Measurements from ENCODE around the gene RFT1.
A peak's percentile ranks its signal among the peaks of the same experiment; 100 is the strongest.
"Not testable (repeated sequence)": the region's sequence is repeated elsewhere in the genome, so short reads cannot be mapped to it uniquely, and the experiment has no call there.

The RFT1 gene

GRCh38 chr3:53072653-53073552, 57.3 kb downstream of the RFT1 start:
- Histone ChIP-seq H3K4me3 (ENCODE audit: low read depth in 1 of 2, low read length in 2 of 2) (peak overlapping the region; percentile 93 to 94), H3K4me1 (ENCODE audit: control insufficient read depth in 1 of 2, insufficient read depth in 2 of 2, low read length in 2 of 2) (peaks cover 5 to 13% of the 10 kb centered on the region in 2 donors), H3K27ac (ENCODE audit: low read length) (peak overlapping the region; percentile 43), H3K36me3 (ENCODE audit: control insufficient read depth in 1 of 2, insufficient read depth in 2 of 2, low read length in 2 of 2) (peaks cover 0 to 14% of the 10 kb centered on the region in 2 donors), H3K9me3 (ENCODE audit: control insufficient read depth in 1 of 2, low read length in 2 of 2) (no peaks in the 10 kb centered on the region), H3K27me3 (ENCODE audit: low read depth, low read length) (no peaks in the 10 kb centered on the region)

- Histone ChIP-seq H3K4me1 (ENCODE audit: control insufficient read depth in 1 of 2, insufficient read depth in 2 of 2, low read length in 2 of 2) (peaks cover 5 to 13% of the 10 kb centered on the region in 2 donors), H3K36me3 (ENCODE audit: control insufficient read depth in 1 of 2, insufficient read depth in 2 of 2, low read length in 2 of 2) (peaks cover 0 to 5% of the 10 kb centered on the region in 2 donors), H3K9me3 (ENCODE audit: control insufficient read depth in 1 of 2, low read length in 2 of 2) (no peaks in the 10 kb centered on the region), H3K27me3 (ENCODE audit: low read depth, low read length) (no peaks in the 10 kb centered on the region), H3K4me3 (ENCODE audit: low read depth in 1 of 2, low read length in 2 of 2) (peak overlapping the region; percentile 93 to 94), H3K27ac (ENCODE audit: low read length) (no peak overlapping the region)
These were observed 58.3 kb downstream of the RFT1 start for GRCh38 chr3:53071882-53072431.

GRCh38 chr3:53069422-53070068, 60.7 kb downstream of the RFT1 start:
- Histone ChIP-seq H3K27me3 (ENCODE audit: low read depth, low read length) (no peaks in the 10 kb centered on the region), H3K36me3 (ENCODE audit: control insufficient read depth in 1 of 2, insufficient read depth in 2 of 2, low read length in 2 of 2) (no peaks in the 10 kb centered on the region), H3K27ac (ENCODE audit: low read length) (no peak overlapping the region), H3K4me1 (ENCODE audit: control insufficient read depth in 1 of 2, insufficient read depth in 2 of 2, low read length in 2 of 2) (peaks cover 5 to 13% of the 10 kb centered on the region in 2 donors), H3K4me3 (ENCODE audit: low read depth in 1 of 2, low read length in 2 of 2) (no peak overlapping the region), H3K9me3 (ENCODE audit: control insufficient read depth in 1 of 2, low read length in 2 of 2) (no peaks in the 10 kb centered on the region)

GRCh38 chr3:53068176-53068575, 62.1 kb downstream of the RFT1 start:
- Histone ChIP-seq H3K27me3 (ENCODE audit: low read depth, low read length) (no peaks in the 10 kb centered on the region), H3K9me3 (ENCODE audit: control insufficient read depth in 1 of 2, low read length in 2 of 2) (no peaks in the 10 kb centered on the region), H3K36me3 (ENCODE audit: control insufficient read depth in 1 of 2, insufficient read depth in 2 of 2, low read length in 2 of 2) (no peaks in the 10 kb centered on the region), H3K27ac (ENCODE audit: low read length) (no peak overlapping the region), H3K4me3 (ENCODE audit: low read depth in 1 of 2, low read length in 2 of 2) (no peak overlapping the region), H3K4me1 (ENCODE audit: control insufficient read depth in 1 of 2, insufficient read depth in 2 of 2, low read length in 2 of 2) (peaks cover 5 to 8% of the 10 kb centered on the region in 2 donors)

- H3K27ac ChIP-seq (ENCODE audit: low read length): no peak overlapping the region
- H3K36me3 ChIP-seq (ENCODE audit: control insufficient read depth in 1 of 2, insufficient read depth in 2 of 2, low read length in 2 of 2): no peaks in the 10 kb centered on the region
- no peaks in the 10 kb centered on the region for H3K9me3 ChIP-seq (ENCODE audit: control insufficient read depth in 1 of 2, low read length in 2 of 2)
- no peaks in the 10 kb centered on the region for H3K27me3 ChIP-seq (ENCODE audit: low read depth, low read length)
- peaks cover 5% of the 10 kb centered on the region in 2 donors for H3K4me1 ChIP-seq (ENCODE audit: control insufficient read depth in 1 of 2, insufficient read depth in 2 of 2, low read length in 2 of 2)
- H3K4me3 ChIP-seq (ENCODE audit: low read depth in 1 of 2, low read length in 2 of 2): no peak overlapping the region
These were observed 62.7 kb downstream of the RFT1 start for GRCh38 chr3:53067567-53067966.

- Histone ChIP-seq H3K27me3 (ENCODE audit: low read depth, low read length) (no peaks in the 10 kb centered on the region), H3K36me3 (ENCODE audit: control insufficient read depth in 1 of 2, insufficient read depth in 2 of 2, low read length in 2 of 2) (no peaks in the 10 kb centered on the region), H3K27ac (ENCODE audit: low read length) (no peak overlapping the region), H3K9me3 (ENCODE audit: control insufficient read depth in 1 of 2, low read length in 2 of 2) (no peaks in the 10 kb centered on the region), H3K4me3 (ENCODE audit: low read depth in 1 of 2, low read length in 2 of 2) (no peak overlapping the region), H3K4me1 (ENCODE audit: control insufficient read depth in 1 of 2, insufficient read depth in 2 of 2, low read length in 2 of 2) (no peaks in the 10 kb centered on the region)
These were observed 64.3 kb downstream of the RFT1 start for GRCh38 chr3:53065841-53066480.

GRCh38 chr3:53062905-53063304, 67.3 kb downstream of the RFT1 start:
- no peaks in the 10 kb centered on the region for H3K36me3 ChIP-seq (ENCODE audit: control insufficient read depth in 1 of 2, insufficient read depth in 2 of 2, low read length in 2 of 2)

GRCh38 chr3:53056442-53056841, 73.8 kb downstream of the RFT1 start:
- H3K27me3 ChIP-seq (ENCODE audit: low read depth, low read length): no peaks in the 10 kb centered on the region
- no peak overlapping the region for H3K27ac ChIP-seq (ENCODE audit: low read length)
- H3K36me3 ChIP-seq (ENCODE audit: control insufficient read depth in 1 of 2, insufficient read depth in 2 of 2, low read length in 2 of 2): no peaks in the 10 kb centered on the region
- no peak overlapping the region for H3K4me3 ChIP-seq (ENCODE audit: low read depth in 1 of 2, low read length in 2 of 2)
- no peaks in the 10 kb centered on the region for H3K4me1 ChIP-seq (ENCODE audit: control insufficient read depth in 1 of 2, insufficient read depth in 2 of 2, low read length in 2 of 2)
- no peaks in the 10 kb centered on the region for H3K9me3 ChIP-seq (ENCODE audit: control insufficient read depth in 1 of 2, low read length in 2 of 2)

More at GRCh38 chr3:53062905-53063304, 67.3 kb downstream of the RFT1 start:
- H3K27me3 ChIP-seq (ENCODE audit: low read depth, low read length): no peaks in the 10 kb centered on the region
- H3K9me3 ChIP-seq (ENCODE audit: control insufficient read depth in 1 of 2, low read length in 2 of 2): no peaks in the 10 kb centered on the region
- no peaks in the 10 kb centered on the region for H3K4me1 ChIP-seq (ENCODE audit: control insufficient read depth in 1 of 2, insufficient read depth in 2 of 2, low read length in 2 of 2)
- no peak overlapping the region for H3K4me3 ChIP-seq (ENCODE audit: low read depth in 1 of 2, low read length in 2 of 2)
- no peak overlapping the region for H3K27ac ChIP-seq (ENCODE audit: low read length)

GRCh38 chr3:53054233-53054632, 76.0 kb downstream of the RFT1 start:
- H3K36me3 ChIP-seq (ENCODE audit: control insufficient read depth in 1 of 2, insufficient read depth in 2 of 2, low read length in 2 of 2); H3K27me3 ChIP-seq (ENCODE audit: low read depth, low read length); H3K27ac ChIP-seq (ENCODE audit: low read length); H3K4me1 ChIP-seq (ENCODE audit: control insufficient read depth in 1 of 2, insufficient read depth in 2 of 2, low read length in 2 of 2); H3K9me3 ChIP-seq (ENCODE audit: control insufficient read depth in 1 of 2, low read length in 2 of 2); H3K4me3 ChIP-seq (ENCODE audit: low read depth in 1 of 2, low read length in 2 of 2): not testable (repeated sequence)

GRCh38 chr3:53051929-53052328, 78.3 kb downstream of the RFT1 start:
- no peak overlapping the region for H3K4me3 ChIP-seq (ENCODE audit: low read depth in 1 of 2, low read length in 2 of 2)
- no peaks in the 10 kb centered on the region for H3K36me3 ChIP-seq (ENCODE audit: control insufficient read depth in 1 of 2, insufficient read depth in 2 of 2, low read length in 2 of 2)
- H3K27ac ChIP-seq (ENCODE audit: low read length): no peak overlapping the region
- no peaks in the 10 kb centered on the region for H3K9me3 ChIP-seq (ENCODE audit: control insufficient read depth in 1 of 2, low read length in 2 of 2)
- no peaks in the 10 kb centered on the region for H3K27me3 ChIP-seq (ENCODE audit: low read depth, low read length)
- H3K4me1 ChIP-seq (ENCODE audit: control insufficient read depth in 1 of 2, insufficient read depth in 2 of 2, low read length in 2 of 2): no peaks in the 10 kb centered on the region

GRCh38 chr3:53049987-53050386, 80.2 kb downstream of the RFT1 start:
- H3K4me1 ChIP-seq (ENCODE audit: control insufficient read depth in 1 of 2, insufficient read depth in 2 of 2, low read length in 2 of 2): peaks cover 0 to 4% of the 10 kb centered on the region in 2 donors
- H3K27me3 ChIP-seq (ENCODE audit: low read depth, low read length): no peaks in the 10 kb centered on the region
- no peak overlapping the region for H3K4me3 ChIP-seq (ENCODE audit: low read depth in 1 of 2, low read length in 2 of 2)
- no peaks in the 10 kb centered on the region for H3K9me3 ChIP-seq (ENCODE audit: control insufficient read depth in 1 of 2, low read length in 2 of 2)
- no peak overlapping the region for H3K27ac ChIP-seq (ENCODE audit: low read length)
- H3K36me3 ChIP-seq (ENCODE audit: control insufficient read depth in 1 of 2, insufficient read depth in 2 of 2, low read length in 2 of 2): no peaks in the 10 kb centered on the region

All from muscle layer of duodenum (tissue), 2 donors.